D721Med (cell line): ENCODE measurements around the gene ZNF740.
A peak's percentile ranks its signal among the peaks of the same experiment; 100 is the strongest.

Experiments used
- DNase-seq: peaks from one replicate; pipeline ENCODE4 v3.0.0; 2011; ENCODE audit warnings: low spot score; ENCODE audit not compliant: insufficient read length
- FAIRE-seq: peaks from 2 replicates; lab custom pipeline; 2011; peaks lifted over from hg19 to GRCh38; lab: Jason Lieb, UNC
- CTCF ChIP-seq: IDR thresholded peaks from 2 replicates; pipeline ENCODE4 v1.5.1; 2012; ENCODE audit warnings: mild to moderate bottlenecking, control low read depth; ENCODE audit not compliant: insufficient read depth; ENCODE audit errors: missing control alignments

ZNF740 gene

DNA sequence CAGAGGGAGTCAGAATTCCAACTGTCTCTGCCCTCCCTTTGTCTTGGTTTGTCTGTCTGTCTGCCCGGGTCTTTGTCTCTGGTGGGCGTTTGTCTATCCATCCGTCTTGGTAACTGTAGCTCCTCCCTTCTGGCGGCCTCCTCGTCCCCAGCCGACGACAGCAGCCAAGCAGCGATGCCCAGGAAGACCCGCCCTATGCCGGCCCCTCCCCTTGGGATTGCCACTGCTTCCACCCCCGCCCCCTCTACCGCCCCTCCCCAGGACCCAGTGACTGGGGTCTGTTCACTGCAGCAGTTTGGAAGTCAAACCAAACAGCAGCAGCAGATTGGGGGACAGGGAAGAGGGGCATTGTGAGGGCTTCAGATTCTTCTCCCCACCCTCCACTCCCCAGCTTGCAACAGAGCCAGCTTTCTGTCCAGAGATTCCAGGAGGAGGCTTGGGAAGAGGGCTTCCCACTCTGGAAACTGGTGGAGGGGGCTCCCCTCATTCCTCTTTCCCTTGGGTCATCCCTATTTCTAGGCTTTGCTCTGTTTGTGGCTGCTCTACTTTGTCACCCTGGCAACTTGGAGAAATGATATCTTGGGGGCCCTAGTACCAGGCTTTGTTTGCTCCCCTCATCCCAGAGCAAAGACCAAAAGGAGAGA lies 53.9 kb downstream of the ZNF740 start:
- DNase-seq (no peak), FAIRE-seq (no peak)

DNA sequence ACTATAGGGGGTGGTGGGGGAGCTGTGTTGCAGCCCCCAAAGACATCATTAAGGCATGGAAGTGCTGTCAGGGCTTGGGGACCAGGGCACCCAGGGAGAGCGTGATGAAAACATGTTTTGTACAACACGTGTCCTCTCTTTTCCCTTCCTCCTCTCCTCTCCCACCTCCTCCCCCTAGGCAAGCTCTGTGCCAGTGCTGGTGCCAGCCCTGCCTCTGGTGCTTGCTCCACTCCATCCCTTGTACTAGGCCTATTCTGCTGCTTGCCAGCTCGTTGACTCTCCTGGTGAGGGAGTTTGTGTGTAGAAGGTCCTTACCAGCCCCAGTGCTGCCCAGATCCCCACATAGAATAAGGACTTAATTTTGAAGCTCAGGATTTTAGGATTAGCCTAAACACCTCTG lies 54.6 kb downstream of the ZNF740 start:
- no peak for TF ChIP-seq CTCF
- peak; percentile 93 for FAIRE-seq
- peak; percentile 66 for DNase-seq

More for the DNA sequence above, 53.9 kb downstream of the ZNF740 start:
- TF ChIP-seq CTCF: no peak

GRCh38 chr12:53235742-53236442 lies 55.4 kb downstream of the ZNF740 start:
- DNase-seq (no peak), FAIRE-seq (no peak)
- TF ChIP-seq CTCF: no peak

- no peak for FAIRE-seq
- no peak for DNase-seq
- TF ChIP-seq CTCF: no peak
Observed at GRCh38 chr12:53236443-53237111, 56.1 kb downstream of the ZNF740 start.

GRCh38 chr12:53239643-53240258 lies 59.2 kb downstream of the ZNF740 start:
- no peak for TF ChIP-seq CTCF
- FAIRE-seq: no peak

GRCh38 chr12:53241623-53242412 lies 61.3 kb downstream of the ZNF740 start:
- DNase-seq: peak; percentile 64
- no peak for FAIRE-seq
- TF ChIP-seq CTCF: no peak

More at GRCh38 chr12:53239643-53240258, 59.2 kb downstream of the ZNF740 start:
- no peak for DNase-seq
